GM19463 (cell line): ENCODE measurements around the gene ZNF503.

Experiments
- ATAC-seq: cut with Tn5 transposase; IDR thresholded peaks from one replicate; pipeline ENCODE4 v1.9.1; 2021; ENCODE audit warnings: mild to moderate bottlenecking, moderate library complexity; ENCODE audit not compliant: unreplicated experiment

ZNF503 gene

GRCh38 chr10:75401569-75402485 is at the start of gene ZNF503:
TSS of gene ZNF503 (minus strand) at chr10:75401764. CDS start at chr10:75401419, 345 bp downstream.
- ATAC-seq: peak; percentile 44

GRCh38 chr10:75450644-75451640 is 49.4 kb upstream of the ZNF503 start:
- ATAC-seq: no peak

- no peak for ATAC-seq
Observed at GRCh38 chr10:75450075-75450445, 48.5 kb upstream of the ZNF503 start.

- ATAC-seq: no peak
Observed at GRCh38 chr10:75449382-75450074, 48.0 kb upstream of the ZNF503 start.

- no peak for ATAC-seq
Observed at GRCh38 chr10:75448166-75448565, 46.6 kb upstream of the ZNF503 start.

- no peak for ATAC-seq
Observed at GRCh38 chr10:75446508-75446907, 44.9 kb upstream of the ZNF503 start.

- no peak for ATAC-seq
Observed at GRCh38 chr10:75444781-75445386, 43.3 kb upstream of the ZNF503 start.

GRCh38 chr10:75443362-75443761 is 41.8 kb upstream of the ZNF503 start:
- no peak for ATAC-seq

- no peak for ATAC-seq
Observed at GRCh38 chr10:75441682-75442081, 40.1 kb upstream of the ZNF503 start.

- ATAC-seq: no peak
Observed at GRCh38 chr10:75441196-75441595, 39.6 kb upstream of the ZNF503 start.

- no peak for ATAC-seq
Observed at GRCh38 chr10:75440271-75440793, 38.8 kb upstream of the ZNF503 start.

- ATAC-seq: no peak
Observed at GRCh38 chr10:75439811-75440210, 38.2 kb upstream of the ZNF503 start.

- no peak for ATAC-seq
Observed at GRCh38 chr10:75438275-75438674, 36.7 kb upstream of the ZNF503 start.

- no peak for ATAC-seq
Observed at GRCh38 chr10:75437693-75438092, 36.1 kb upstream of the ZNF503 start.

- no peak for ATAC-seq
Observed at GRCh38 chr10:75436896-75437295, 35.3 kb upstream of the ZNF503 start.

GRCh38 chr10:75435291-75435690 is 33.7 kb upstream of the ZNF503 start:
- no peak for ATAC-seq

GRCh38 chr10:75434291-75434690 is 32.7 kb upstream of the ZNF503 start:
- no peak for ATAC-seq

GRCh38 chr10:75433216-75433615 is 31.7 kb upstream of the ZNF503 start:
- ATAC-seq: no peak

- no peak for ATAC-seq
Observed at GRCh38 chr10:75432763-75433162, 31.2 kb upstream of the ZNF503 start.

GRCh38 chr10:75432176-75432575 is 30.6 kb upstream of the ZNF503 start:
- no peak for ATAC-seq
